Measurements from ENCODE around the gene MORN1. TPM values are rescaled to one million over a fixed set of nuclear protein-coding genes. Genes with fewer than 3 reads are reported as not detected.

The MORN1 gene
- total and polyA plus RNA-seq, 9 of the 15 experiments (the other 6 are each of a cell fraction or from before 2014, with no cell fraction given): 0.24 to 9.3 (median 4.2) TPM

- TF ChIP-seq, protein P1, sequence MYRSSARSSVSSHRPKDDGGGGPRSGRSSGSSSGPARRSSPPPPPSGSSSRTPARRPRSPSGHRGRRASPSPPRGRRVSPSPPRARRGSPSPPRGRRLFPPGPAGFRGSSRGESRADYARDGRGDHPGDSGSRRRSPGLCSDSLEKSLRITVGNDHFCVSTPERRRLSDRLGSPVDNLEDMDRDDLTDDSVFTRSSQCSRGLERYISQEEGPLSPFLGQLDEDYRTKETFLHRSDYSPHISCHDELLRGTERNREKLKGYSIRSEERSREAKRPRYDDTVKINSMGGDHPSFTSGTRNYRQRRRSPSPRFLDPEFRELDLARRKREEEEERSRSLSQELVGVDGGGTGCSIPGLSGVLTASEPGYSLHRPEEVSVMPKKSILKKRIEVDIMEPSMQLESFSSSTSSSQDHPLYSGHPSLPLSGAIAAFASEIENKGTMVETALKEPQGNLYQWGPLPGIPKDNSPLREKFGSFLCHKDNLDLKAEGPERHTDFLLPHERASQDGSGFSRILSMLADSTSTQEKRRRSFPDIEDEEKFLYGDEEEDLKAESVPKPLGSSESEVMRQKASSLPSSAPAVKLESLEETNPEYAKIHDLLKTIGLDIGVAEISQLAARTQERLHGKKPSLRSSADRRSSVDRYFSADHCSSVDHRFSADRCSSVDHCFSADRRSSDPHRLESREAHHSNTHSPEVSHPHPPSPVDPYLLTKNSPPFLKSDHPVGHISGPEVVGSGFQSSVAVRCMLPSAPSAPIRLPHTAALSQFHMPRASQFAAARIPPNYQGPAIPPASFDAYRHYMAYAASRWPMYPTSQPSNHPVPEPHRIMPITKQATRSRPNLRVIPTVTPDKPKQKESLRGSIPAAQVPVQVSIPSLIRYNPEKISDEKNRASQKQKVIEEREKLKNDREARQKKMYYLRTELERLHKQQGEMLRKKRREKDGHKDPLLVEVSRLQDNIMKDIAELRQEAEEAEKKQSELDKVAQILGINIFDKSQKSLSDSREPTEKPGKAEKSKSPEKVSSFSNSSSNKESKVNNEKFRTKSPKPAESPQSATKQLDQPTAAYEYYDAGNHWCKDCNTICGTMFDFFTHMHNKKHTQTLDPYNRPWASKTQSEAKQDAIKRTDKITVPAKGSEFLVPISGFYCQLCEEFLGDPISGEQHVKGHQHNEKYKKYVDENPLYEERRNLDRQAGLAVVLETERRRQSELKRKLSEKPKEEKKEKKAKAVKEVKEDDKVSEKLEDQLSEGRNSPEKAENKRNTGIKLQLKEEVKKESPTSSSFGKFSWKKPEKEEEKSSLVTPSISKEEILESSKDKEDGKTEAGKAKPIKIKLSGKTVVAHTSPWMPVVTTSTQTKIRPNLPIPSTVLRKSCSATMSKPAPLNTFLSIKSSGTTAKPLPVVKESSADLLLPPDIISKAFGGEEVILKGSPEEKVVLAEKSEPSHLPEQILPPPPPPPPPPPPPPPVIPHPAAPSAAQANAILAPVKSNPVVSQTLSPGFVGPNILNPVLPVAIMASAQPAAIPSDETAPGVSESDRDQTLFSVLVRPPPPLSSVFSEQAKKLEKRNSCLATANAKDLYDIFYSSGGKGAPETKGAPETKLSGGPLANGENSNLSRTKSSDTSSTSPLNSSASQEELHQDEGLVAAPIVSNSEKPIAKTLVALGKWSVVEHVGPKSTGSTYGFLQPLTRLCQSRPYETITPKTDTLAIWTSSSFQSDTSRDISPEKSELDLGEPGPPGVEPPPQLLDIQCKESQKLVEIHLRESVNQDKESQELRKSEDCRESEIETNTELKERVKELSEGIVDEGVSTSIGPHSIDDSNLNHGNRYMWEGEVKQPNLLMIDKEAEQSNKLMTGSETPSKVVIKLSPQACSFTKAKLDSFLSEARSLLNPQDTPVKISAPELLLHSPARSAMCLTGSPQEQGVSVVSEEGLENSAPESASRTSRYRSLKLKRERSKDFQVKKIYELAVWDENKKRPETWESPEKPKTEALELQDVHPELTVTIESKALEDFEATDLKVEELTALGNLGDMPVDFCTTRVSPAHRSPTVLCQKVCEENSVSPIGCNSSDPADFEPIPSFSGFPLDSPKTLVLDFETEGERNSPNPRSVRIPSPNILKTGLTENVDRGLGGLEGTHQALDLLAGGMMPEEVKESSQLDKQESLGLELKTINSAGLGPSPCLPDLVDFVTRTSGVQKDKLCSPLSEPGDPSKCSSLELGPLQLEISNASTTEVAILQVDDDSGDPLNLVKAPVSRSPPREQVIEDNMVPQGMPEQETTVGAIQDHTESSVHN (IDR thresholded peaks at IDR 0.05; ENCODE audit: borderline replicate concordance in 1 of 2, low read depth in 1 of 2): no peak
- TF ChIP-seq ZNF134 (CRISPR knock-in tag; conservative IDR thresholded peaks at IDR 0.05) (no peak), ZNF589 (CRISPR knock-in tag; IDR thresholded peaks at IDR 0.05; ENCODE audit: low read depth) (no peak), NCOA1 (IDR thresholded peaks at IDR 0.05; ENCODE audit: low read depth) (no peak), TGIF2 (CRISPR knock-in tag; IDR thresholded peaks at IDR 0.05) (no peak), ZNF347 (CRISPR knock-in tag; IDR thresholded peaks at IDR 0.05; ENCODE audit: low read depth) (no peak), TCF7L2 (IDR thresholded peaks at IDR 0.05; ENCODE audit: low read depth, low read length) (no peak), KAT2B (IDR thresholded peaks at IDR 0.05; ENCODE audit: low read depth, low read length) (no peak), THRAP3 (IDR thresholded peaks at IDR 0.05; ENCODE audit: borderline replicate concordance) (no peak)
These were observed 37.1 kb upstream of the MORN1 start (continued) for GRCh38 chr1:2428490-2428889.

All from K562 (cell line).